OCI-M2 (cell line): ENCODE measurements around the gene IL6R.

Experiments
- DNase-seq: peaks from one replicate; lab custom pipeline; 2025; ENCODE audit not compliant: unreplicated experiment; lab: John Stamatoyannopoulos, UW

Gene IL6R

GRCh38 chr1:154503898-154504297 lies 98.8 kb downstream of the IL6R start:
- no peak for DNase-seq

GRCh38 chr1:154512760-154513159 lies 107.6 kb downstream of the IL6R start:
- DNase-seq = no peak

GRCh38 chr1:154514066-154514553 lies 109.0 kb downstream of the IL6R start:
- no peak for DNase-seq

- DNase-seq = no peak
Observed at GRCh38 chr1:154517661-154518060, 112.5 kb downstream of the IL6R start.
